HG03432 (cell line): Measurements from ENCODE around the gene EIF1B.

Experiments used
- ATAC-seq: cut with Tn5 transposase; IDR thresholded peaks from one replicate; pipeline ENCODE4 v1.9.1; 2021; ENCODE audit warnings: mild to moderate bottlenecking, moderate library complexity; ENCODE audit not compliant: unreplicated experiment

Gene EIF1B

DNA sequence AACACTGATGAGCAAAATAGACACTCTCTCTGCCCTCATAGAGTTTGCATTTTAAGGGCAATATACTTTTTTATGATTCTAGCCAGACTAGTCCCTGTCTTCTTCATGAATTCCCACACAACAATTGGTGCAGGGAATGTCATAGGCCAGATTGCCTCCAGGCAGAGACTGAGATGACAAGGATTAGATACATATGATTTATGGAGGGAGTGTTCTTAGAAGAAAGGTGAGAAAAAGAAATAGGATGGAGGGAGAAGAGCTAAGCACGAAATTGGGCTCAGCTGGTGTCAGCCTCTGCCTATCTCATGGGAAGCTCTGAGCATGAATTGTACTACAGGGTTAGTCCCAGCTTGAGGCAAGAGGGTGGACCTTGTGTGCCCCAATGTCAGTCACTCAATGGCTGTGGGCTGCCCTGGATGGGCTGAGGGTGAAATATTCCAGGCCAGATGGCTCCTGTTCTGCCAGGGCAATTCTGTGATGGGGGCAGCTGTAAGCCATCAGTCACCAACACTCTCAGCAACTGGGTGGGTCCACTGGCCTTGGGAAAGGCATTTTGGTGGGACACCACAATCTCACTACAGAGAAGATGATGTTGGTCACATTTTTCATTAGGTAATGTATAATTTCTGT lies 31.1 kb downstream of the EIF1B start:
- ATAC-seq: no peak

DNA sequence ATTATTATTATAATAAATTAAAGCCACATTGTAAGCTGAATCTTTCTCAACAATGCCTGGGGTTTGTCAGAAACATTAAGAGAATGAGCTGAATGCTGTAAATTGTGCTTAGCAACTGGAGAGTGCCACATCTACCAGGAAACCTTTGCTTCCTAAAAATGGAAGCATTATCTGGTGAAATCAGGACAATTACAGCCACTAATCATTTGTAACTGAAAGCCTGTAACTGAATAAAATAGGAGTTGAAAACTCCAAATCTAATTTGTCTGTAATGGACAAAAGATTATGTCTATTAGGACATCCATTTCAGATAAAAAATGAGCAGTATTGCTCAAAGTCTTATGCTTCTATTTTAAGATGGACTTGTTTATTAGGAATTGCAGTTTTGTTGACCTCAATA lies 32.2 kb downstream of the EIF1B start:
- ATAC-seq: no peak

DNA sequence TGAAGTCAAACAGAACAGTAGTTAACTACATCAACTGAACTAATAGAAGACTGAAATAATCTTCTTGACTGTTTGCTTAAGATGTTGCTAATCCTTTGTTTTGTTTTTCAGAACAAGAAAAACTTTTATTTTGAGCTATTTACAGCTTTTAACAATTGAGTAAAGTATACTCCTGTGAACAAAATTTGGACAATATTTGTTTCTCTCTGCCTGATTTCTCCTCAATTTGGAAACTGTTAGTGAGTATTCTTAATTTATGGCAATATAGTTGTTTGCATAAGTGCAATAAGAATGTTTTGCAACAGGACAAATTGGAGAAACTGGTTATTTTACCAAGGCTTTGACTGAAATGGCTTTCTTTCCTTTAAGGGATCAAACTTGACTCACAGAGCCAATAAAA lies 41.0 kb downstream of the EIF1B start:
- no peak for ATAC-seq

DNA sequence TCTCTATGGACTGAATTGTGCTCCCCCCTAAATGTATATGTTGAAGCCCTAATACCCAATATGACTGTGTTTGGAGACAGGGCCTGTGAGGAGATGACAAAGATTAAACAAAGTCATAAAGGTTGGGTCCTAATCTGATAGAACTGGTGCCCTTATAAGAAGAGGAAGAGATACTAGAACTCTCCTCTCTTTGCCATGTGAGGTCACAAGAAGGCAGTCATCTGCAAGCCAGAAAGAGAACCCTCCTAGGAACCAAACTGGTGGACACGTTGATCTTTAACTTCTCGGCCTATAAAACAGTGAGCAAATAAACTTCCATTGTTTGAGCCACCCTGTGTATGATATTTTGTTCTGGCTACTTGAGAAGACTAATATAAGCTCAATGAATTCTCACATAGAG lies 45.9 kb downstream of the EIF1B start:
- ATAC-seq: no peak

DNA sequence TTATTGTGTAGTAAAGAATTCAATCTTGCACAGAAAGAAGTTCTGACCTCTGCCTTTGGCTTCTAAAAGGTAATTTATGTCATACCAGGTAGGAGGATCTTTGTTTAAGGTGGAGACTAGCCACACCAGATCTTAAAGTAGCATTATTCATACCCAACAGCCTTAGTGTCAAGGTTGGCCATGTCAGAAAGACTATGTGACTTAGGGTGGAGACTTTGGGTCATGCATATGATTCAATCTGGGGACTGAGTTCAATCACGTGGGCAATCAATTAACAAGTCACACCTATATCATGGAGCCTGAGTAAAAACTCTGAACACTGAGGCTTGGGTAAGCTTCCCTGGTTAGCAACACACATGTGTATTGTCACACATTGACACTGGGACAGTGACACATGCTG lies 48.9 kb downstream of the EIF1B start:
- no peak for ATAC-seq
